Colon (tissue), 2 donors: ENCODE measurements around the gene MTCL1.

Experiments
- FAIRE-seq: peaks from 2 replicates; lab custom pipeline; 2012; peaks lifted over from hg19 to GRCh38; lab: Jason Lieb, UNC
- donor health status: control.
- donor health status: control.

The MTCL1 gene

GRCh38 chr18:8771930-8772329 lies 66.6 kb downstream of the MTCL1 start:
- FAIRE-seq, result no peak

GRCh38 chr18:8773980-8774379 lies 68.6 kb downstream of the MTCL1 start:
- FAIRE-seq, result no peak

GRCh38 chr18:8776013-8776943 lies 70.9 kb downstream of the MTCL1 start:
- FAIRE-seq, result no peak

DNA sequence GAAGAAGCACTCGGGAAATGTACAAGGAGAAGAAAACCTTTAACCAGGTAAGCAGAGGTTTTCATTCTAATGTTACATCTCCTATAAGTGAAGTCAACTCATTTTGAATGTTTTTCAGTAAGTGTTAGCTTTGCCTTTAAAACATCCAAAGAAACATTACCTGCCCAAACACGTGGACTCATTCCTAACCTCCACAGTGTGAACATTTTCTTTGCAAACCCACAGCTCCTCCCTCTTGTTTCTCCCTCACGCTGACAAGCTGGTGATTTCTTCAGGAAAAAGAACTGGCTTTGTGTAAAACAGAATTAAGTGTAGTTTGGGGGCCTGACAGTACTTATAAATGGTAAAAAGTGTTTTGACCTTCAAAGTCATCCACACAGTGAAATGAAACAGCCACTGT lies 72.5 kb downstream of the MTCL1 start:
- no peak for FAIRE-seq

DNA sequence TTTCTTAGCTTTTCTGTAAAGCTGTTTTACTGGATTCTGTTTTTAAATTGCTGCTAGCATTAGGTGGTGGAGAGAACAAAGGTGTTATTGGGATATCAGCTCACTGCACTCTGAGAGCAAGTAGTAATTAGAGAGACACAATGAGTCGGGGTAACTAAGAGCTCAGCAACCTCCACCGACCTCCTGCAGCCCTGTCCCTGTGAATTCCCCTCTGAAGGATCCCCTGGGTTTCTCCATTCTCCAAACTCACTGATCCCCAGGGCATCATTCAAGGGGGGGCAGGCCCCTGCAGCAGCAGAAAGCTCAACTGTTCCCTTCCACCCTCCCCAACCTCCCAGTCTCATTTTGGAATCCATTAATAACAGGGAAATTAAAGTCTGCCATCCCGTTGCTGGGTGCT lies 73.0 kb downstream of the MTCL1 start:
- no peak for FAIRE-seq

GRCh38 chr18:8778824-8779223 lies 73.5 kb downstream of the MTCL1 start:
- no peak for FAIRE-seq

DNA sequence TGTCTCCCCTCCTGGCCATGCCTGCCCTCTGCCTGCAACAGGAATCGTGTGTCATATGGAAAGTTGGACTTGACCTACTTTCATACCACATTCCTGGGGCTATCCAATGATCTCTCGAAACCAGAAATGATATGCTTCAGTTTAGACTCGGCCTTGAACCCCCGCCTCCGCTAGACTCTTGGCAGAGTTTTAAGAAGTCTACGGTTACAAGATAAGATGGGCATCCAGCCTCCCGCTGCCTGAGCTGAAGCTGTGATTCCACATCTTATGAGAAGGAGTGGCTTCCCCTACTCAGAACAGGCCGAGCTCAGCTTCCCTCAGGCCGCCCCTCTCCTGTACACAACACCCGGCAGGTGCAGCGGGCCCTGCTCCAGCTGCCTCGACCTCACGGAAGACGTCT lies 73.9 kb downstream of the MTCL1 start:
- FAIRE-seq, result no peak

GRCh38 chr18:8780227-8780626 lies 74.9 kb downstream of the MTCL1 start:
- no peak for FAIRE-seq

- FAIRE-seq, result no peak
Measured at GRCh38 chr18:8781671-8782070, 76.3 kb downstream of the MTCL1 start.

GRCh38 chr18:8783335-8783993 lies 78.1 kb downstream of the MTCL1 start:
- FAIRE-seq, result no peak

DNA sequence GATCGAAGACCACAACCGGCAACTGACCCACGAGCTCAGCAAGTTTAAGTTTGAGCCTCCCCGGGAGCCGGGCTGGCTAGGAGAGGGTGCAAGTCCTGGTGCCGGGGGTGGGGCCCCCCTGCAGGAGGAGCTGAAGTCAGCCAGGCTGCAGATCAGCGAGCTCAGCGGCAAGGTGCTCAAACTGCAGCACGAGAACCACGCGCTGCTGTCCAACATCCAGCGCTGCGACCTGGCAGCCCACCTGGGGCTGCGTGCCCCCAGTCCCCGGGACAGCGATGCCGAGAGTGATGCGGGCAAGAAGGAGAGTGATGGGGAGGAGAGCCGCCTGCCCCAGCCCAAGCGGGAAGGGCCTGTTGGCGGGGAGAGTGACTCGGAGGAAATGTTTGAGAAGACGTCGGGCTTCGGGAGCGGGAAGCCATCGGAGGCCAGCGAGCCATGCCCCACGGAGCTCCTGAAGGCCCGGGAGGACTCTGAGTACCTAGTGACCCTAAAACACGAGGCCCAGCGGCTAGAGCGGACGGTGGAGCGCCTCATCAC lies 78.7 kb downstream of the MTCL1 start:
- no peak for FAIRE-seq

DNA sequence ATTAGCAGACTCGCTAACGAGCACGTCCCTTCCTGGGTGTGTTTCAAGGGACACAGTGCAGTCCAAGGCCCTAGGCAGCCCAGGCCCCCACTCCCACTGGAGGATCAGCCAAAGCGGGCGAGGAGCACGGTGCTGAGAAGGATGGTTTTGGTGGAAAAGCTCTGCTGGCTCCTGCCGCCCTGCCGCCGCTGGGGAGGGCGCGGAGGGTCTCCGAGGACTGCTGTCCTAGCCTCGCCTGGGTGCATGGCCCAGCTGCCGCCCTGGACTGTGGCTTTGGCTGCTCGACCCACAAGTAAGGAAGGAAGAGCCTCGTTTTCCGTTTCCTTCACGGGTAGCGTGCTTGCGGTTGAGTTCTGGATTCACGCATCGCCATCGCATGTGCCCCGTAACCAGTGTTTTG lies 79.9 kb downstream of the MTCL1 start:
- FAIRE-seq, result no peak

DNA sequence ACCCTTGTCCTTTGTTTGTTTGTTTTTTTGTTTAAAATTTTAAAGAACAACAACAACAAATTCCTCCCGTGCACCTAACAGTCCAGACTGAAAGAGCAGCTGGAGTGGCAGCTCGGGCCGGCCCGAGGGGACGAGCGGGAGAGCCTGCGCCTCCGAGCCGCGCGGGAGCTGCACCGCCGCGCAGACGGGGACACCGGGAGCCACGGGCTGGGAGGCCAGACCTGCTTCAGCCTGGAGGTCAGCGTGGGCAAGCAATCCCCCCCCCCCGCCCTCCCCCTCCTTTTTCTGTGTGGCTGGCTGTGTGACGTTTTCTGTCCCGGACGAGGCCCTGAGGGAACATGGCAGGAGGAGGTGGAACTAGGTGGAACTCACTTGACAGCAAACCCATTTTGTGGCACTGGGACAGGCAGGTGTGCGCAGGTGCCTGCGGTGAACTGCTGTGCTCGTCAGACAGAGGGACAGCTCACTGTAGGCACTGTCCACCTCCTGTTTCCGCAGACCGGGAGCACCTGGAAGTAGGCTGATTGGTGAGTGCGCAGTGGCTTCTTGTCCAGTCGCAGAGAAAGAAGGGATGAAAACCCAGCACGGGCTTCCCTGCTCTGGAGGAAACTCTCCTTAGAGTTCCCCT lies 80.6 kb downstream of the MTCL1 start:
- FAIRE-seq, result no peak

DNA sequence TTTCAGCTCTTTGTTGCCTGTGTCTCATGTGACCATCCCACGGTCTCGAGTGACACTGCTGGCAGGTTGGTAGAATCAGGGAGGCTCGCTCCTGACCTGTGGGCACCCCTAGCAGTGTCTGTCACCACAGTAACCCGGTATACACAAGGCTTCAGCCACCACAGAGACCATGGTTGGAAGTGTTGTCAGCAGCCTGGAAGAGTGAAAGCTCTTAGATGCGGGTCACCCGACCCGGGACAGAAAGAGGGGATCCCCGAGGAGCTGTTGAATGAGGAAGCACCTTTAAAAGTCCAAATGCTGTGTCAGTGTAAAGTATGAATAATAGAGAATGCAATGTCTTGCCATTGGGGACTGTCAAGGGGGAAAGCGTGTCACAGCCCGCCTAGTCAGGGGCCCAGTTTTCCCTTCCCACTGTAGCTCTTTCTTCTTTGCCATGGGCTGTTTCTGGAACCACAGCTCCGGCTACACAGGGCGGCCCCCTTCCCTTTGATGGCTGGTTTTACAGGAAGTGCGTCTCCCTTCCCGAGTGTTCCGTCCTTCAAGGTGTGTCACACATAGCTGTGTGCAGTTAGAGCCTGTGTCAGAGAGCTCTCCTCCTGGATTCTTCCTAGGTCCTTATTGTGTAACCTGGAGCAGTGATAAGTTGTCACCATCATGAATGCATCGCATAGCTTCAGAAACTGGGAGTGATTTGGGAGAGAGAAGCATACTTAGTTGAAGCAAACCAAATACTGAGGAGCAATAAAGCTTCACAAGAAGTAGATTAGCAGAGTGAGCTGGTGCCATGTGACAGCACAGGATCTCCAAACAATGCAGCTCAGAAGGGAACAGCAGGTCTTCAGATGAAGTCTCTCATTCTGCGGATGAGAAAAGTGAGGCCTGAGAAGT lies 81.4 kb downstream of the MTCL1 start:
- FAIRE-seq, result no peak

GRCh38 chr18:8787371-8787670 lies 82.0 kb downstream of the MTCL1 start:
- FAIRE-seq, result no peak

- FAIRE-seq, result no peak
Measured at GRCh38 chr18:8787794-8788193, 82.4 kb downstream of the MTCL1 start.

DNA sequence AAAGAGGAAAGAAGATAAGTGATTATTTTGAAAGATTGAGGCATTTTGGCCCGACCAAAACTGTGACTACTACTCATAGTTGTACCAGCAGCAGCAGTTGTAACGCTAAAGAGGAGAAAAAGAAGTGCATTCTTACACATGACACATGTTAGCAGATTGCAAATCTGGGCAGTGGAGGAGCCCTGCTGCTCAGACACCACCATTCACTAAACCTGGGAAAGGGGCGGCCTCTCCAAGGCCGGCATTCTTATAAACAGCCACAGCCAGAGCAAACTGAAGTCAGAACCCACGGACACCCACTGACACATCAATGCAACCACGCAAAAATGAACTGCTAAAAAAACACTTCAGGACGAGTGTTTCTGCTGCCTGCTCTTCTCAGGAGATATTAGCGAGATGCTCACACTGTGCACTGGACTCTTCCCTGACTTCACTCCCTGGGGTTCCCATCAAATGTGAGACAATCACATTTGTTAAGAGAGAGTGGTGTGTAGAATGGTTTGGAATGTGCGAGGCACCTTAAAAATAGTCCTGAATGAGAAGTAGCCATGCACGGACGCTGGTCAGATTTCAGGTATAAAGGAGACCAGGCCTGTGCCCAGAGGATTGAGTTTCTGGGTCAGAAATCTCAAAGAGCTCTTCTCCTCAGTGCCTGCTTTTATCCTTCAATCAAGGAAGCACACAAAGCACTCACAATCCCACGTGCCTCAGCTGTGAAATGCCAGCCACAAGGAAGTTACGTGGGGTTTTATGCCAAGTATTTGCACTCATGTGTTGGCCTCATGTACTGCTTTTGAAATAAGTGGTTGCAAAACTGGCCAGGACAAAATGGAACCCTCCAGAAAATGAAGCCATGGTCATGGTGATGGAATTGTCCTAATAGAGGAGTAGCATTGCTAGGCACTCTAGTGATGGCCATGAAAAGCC lies 83.4 kb downstream of the MTCL1 start:
- FAIRE-seq, result no peak

DNA sequence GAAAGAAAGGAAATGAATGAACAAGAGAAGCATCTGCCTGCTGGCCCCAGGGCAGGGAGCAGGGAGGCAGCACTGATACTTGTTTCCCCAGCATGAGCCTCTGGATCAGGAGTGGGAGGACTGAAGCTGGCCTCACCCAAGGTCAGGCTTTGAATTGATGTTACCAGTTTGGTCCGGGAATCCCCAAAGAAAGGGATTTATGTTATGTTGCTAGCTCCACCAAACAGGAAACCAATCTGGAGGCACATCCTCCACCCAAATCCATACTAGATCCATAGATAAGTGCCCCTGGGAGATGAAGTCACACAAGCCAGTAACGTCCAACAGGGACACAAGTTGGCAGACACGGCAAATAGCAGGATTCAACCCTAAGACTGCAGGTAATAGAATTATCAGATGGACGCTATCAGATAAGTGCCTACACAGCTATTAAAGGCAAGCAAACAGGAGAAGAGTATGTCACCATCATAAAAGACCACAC lies 85.9 kb downstream of the MTCL1 start:
- FAIRE-seq, result no peak

GRCh38 chr18:8792688-8793316 lies 87.4 kb downstream of the MTCL1 start:
- FAIRE-seq, result no peak

DNA sequence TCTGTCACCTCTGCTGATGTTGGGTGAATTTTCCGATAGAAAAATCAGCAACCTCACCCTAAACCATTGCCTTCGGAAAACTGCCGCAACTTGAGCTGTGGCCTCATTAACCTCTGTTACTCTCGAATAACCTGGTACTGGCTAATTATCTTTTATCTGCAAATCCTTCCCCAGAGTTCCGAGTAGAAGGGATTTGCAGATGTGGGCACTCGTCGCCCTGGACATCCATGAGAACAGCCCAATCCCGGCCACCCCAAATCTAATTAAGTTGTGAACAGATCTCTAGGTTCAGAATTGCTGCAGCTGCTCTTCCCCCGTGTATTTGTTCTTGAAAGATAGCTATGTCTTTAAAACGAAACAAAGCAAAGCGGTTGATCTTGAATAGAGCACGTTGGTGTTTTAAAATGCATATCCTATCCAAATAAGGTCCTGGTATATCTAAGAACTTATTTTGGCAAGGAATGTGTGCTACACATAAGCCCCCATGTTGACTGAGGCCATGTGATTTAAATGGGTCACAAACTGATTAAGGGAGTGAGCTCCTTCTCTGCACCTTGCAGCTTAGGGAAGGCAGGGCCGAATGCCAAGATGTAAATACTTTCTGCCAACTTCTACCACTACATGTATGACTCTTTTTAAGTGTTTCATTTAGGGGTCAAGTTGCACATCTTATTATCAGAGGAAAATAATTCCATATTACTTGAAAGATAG lies 88.2 kb downstream of the MTCL1 start:
- FAIRE-seq, result no peak
